Sigmoid colon (tissue), 4 donors: ENCODE measurements around the gene TTC38.
"Not testable (repeated sequence)": the region's sequence is repeated elsewhere in the genome, so short reads cannot be mapped to it uniquely, and the experiment has no call there.

Source experiments
- EP300 ChIP-seq, 4 donors: sonication (generic); formaldehyde crosslinking; IDR thresholded peaks; one replicate each; pipeline ENCODE4 v1.6.1; 2017; ENCODE audit warnings: antibody characterized with exemption in 4 of 4
- TF ChIP-seq, protein P1 (sequence below), 4 experiments: fragments of 450-650 bp in 3 of 4; fragments of 200-600 bp in 1 of 4; IDR thresholded peaks; one replicate each; pipeline ENCODE4 v1.5.1; 2016 to 2019; ENCODE audit warnings: antibody characterized with exemption in 4 of 4, mild to moderate bottlenecking in 3 of 4, moderate library complexity in 2 of 4

DNA sequence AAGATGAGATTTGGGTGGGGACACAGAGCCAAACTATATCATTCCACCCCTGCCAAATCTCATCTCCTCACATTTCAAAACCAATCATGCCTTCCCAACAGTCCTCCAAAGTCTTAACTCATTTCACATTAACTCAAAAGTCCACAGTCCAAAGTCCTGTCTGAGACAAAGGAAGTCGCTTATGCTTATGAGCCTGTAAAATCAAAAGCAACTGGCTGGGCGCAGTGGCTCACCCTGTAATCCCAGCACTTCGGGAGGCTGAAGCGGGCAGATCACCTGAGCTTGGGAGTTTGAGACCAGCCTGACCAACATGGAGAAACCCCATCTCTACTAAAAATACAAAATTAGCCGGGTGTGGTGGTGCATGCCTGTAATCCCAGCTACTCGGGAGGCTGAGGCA, 3.3 kb upstream of the TTC38 start:
- TF ChIP-seq, protein P1, sequence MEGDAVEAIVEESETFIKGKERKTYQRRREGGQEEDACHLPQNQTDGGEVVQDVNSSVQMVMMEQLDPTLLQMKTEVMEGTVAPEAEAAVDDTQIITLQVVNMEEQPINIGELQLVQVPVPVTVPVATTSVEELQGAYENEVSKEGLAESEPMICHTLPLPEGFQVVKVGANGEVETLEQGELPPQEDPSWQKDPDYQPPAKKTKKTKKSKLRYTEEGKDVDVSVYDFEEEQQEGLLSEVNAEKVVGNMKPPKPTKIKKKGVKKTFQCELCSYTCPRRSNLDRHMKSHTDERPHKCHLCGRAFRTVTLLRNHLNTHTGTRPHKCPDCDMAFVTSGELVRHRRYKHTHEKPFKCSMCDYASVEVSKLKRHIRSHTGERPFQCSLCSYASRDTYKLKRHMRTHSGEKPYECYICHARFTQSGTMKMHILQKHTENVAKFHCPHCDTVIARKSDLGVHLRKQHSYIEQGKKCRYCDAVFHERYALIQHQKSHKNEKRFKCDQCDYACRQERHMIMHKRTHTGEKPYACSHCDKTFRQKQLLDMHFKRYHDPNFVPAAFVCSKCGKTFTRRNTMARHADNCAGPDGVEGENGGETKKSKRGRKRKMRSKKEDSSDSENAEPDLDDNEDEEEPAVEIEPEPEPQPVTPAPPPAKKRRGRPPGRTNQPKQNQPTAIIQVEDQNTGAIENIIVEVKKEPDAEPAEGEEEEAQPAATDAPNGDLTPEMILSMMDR (IDR thresholded peaks at IDR 0.05), result not testable (repeated sequence)
- not testable (repeated sequence) for TF ChIP-seq EP300 (IDR thresholded peaks at IDR 0.05)
